GM12874 (cell line): ENCODE measurements around the gene EIF2B1.

Experiments
- TF ChIP-seq, protein P1 (sequence below): IDR thresholded peaks from 2 replicates; pipeline ENCODE4 v1.5.1; 2011; ENCODE audit warnings: low read depth, mild to moderate bottlenecking, control low read depth, low read length, moderate library complexity; ENCODE audit not compliant: insufficient read depth

Gene EIF2B1

DNA sequence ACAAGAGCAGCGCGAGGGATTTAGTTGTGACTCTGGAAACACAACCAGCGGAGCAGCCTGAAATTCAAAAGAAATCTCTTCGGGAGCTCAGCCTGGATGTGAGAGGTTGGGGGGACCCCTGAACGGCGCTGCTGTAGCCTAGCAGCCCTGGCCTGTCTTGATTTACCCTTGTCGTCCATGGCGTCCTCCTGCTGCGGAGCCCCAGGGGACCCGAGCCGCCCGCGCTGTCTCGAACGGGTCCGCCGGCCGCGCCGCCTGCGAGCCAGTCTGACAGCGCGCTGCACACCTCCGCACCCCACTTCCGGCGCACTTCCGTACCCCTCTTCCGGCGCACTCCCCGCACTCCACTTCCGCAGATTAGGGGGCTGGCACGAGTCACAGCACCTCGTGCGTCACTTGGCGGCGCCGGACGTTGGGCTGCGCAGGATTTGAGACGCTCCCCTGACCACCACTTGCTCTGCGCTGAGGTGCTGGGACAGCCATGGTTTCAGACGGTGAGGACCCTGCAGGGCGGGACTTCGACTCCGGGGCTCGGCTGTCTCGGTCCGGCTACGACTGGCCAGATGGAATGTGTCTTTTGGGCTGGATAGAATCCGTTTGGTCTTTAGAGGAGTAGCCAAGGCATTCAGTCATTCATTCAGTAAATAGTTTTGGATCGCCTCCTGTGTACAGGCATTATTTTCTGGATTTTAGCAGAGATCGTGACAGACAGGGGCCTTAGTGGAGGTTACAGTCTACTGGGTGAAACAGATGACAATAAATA lies at the start of gene EIF2B1, which contains the start of gene GTF2H3:
Gene EIF2B1, minus strand, starts transcription at position 308 of the 763 bp plus-strand sequence. Its CDS starts 129 bp downstream, at position 179.
Gene GTF2H3, plus strand, starts transcription at position 451 of the 763 bp plus-strand sequence. Its CDS starts 31 bp downstream, at position 482.
- TF ChIP-seq, protein P1, sequence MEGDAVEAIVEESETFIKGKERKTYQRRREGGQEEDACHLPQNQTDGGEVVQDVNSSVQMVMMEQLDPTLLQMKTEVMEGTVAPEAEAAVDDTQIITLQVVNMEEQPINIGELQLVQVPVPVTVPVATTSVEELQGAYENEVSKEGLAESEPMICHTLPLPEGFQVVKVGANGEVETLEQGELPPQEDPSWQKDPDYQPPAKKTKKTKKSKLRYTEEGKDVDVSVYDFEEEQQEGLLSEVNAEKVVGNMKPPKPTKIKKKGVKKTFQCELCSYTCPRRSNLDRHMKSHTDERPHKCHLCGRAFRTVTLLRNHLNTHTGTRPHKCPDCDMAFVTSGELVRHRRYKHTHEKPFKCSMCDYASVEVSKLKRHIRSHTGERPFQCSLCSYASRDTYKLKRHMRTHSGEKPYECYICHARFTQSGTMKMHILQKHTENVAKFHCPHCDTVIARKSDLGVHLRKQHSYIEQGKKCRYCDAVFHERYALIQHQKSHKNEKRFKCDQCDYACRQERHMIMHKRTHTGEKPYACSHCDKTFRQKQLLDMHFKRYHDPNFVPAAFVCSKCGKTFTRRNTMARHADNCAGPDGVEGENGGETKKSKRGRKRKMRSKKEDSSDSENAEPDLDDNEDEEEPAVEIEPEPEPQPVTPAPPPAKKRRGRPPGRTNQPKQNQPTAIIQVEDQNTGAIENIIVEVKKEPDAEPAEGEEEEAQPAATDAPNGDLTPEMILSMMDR, result no peak

GRCh38 chr12:123681605-123682004 lies 48.1 kb upstream of the EIF2B1 start:
- TF ChIP-seq, protein P1, result no peak

DNA sequence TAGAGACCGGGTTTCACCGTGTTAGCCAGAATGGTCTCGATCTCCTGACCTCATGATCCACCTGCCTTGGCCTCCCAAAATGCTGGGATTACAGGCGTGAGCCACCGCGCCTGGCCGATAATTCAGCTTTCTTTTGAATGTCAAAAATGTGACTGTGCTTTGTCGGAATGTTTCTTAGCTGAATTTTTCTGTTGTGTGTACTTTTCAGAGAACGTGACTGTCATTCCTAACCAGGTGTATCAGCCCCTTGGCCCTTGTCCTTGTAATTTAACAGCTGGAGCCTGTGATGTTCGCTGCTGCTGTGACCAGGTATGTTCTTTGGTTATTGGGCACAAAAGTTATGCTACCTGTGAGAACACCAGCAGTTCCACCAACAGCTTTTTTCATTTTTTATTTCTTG lies 45.5 kb upstream of the EIF2B1 start:
- TF ChIP-seq, protein P1, result no peak

DNA sequence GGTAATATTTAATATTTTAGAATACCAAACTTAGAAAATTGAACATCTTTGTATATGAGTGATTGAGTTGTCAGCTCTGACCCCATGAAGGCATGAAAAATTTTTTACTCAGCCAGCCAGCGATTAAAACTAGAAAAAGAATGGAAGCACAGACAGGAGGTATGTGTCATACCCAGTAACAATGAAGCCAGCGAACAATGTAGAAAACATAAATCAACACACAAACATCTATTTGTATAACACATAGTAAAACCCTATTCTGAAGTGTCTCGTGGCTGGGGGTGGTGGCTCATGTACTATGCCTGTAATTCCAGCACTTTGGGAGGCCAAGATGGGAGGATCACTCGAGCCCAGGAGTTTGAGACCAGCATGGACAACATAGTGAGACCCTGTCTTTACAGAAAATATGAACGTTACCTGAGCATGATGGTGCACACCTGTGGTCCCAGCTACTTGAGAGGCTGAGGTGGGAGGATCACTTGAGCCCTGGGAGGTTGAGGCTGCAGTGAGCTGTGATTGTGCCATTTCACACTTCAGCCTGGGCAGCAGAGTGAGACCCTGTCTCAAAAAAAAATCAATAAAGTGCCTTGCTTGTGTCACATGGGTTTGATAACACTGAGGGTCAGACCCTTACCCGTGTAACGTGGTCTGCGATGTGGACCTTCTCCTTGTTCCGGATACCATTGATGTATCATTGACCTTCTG lies 43.3 kb upstream of the EIF2B1 start:
- TF ChIP-seq, protein P1, result no peak

GRCh38 chr12:123675436-123675835 lies 42.0 kb upstream of the EIF2B1 start:
- TF ChIP-seq, protein P1, result no peak

GRCh38 chr12:123671876-123672275 lies 38.4 kb upstream of the EIF2B1 start:
- TF ChIP-seq, protein P1, result no peak

GRCh38 chr12:123670882-123671728 lies 37.6 kb upstream of the EIF2B1 start, which contains the start of gene TCTN2:
TCTN2 (plus strand) TSS chr12:123671113; CDS start chr12:123671241, 128 bp downstream.
- TF ChIP-seq, protein P1, result no peak
